ES-I3 (cell line): ENCODE measurements around the gene SNCB.
"Not testable (repeated sequence)": the region's sequence is repeated elsewhere in the genome, so short reads cannot be mapped to it uniquely, and the experiment has no call there.

ENCODE experiments used
- H3K36me3 ChIP-seq: 2 replicates; pipeline ENCODE4 v1.6.1; 2013; ENCODE audit warnings: mild to moderate bottlenecking, low read length, control low read depth, moderate library complexity; ENCODE audit not compliant: insufficient read depth
- H3K4me1 ChIP-seq: 2 replicates; pipeline ENCODE4 v1.6.1; 2013; ENCODE audit warnings: mild to moderate bottlenecking, control low read depth, low read length; ENCODE audit not compliant: insufficient read depth
- H3K9ac ChIP-seq: 2 replicates; pipeline ENCODE4 v1.6.1; 2013; ENCODE audit warnings: low read depth, mild to moderate bottlenecking, low read length, moderate library complexity
- H3K9me3 ChIP-seq: 2 replicates; pipeline ENCODE4 v1.6.1; 2013; ENCODE audit warnings: mild to moderate bottlenecking, low read length, moderate library complexity; ENCODE audit not compliant: control insufficient read depth, insufficient read depth

SNCB gene

GRCh38 chr5:176597417-176598389 is 32.6 kb downstream of the SNCB start:
- Histone ChIP-seq H3K36me3 (no peaks in the 10 kb centered on the region), H3K4me1 (no peaks in the 10 kb centered on the region), H3K9me3 (peaks cover 7% of the 10 kb centered on the region; the same call in 1 of the 2 replicates), H3K9ac (peak overlapping the region; percentile 41; the same call in 1 of the 2 replicates)

- no peaks in the 10 kb centered on the region for H3K36me3 ChIP-seq
- H3K9ac ChIP-seq: peak overlapping the region; percentile 41; the same call in 1 of the 2 replicates
- peaks cover 7% of the 10 kb centered on the region; the same call in 1 of the 2 replicates for H3K9me3 ChIP-seq
- no peaks in the 10 kb centered on the region for H3K4me1 ChIP-seq
These were observed 33.5 kb downstream of the SNCB start for GRCh38 chr5:176596689-176597416.

GRCh38 chr5:176596069-176596644 is 34.2 kb downstream of the SNCB start:
- Histone ChIP-seq H3K9me3 (peaks cover 7% of the 10 kb centered on the region; the same call in 1 of the 2 replicates), H3K4me1 (no peaks in the 10 kb centered on the region), H3K36me3 (no peaks in the 10 kb centered on the region), H3K9ac (no peak overlapping the region)

- Histone ChIP-seq H3K9me3 (peaks cover 7% of the 10 kb centered on the region; the same call in 1 of the 2 replicates), H3K36me3 (no peaks in the 10 kb centered on the region), H3K9ac (no peak overlapping the region), H3K4me1 (no peaks in the 10 kb centered on the region)
These were observed 34.9 kb downstream of the SNCB start for GRCh38 chr5:176595386-176595943.

GRCh38 chr5:176594554-176594953 is 35.8 kb downstream of the SNCB start:
- Histone ChIP-seq H3K4me1 (no peaks in the 10 kb centered on the region), H3K9ac (no peak overlapping the region), H3K9me3 (peaks cover 7% of the 10 kb centered on the region; the same call in 1 of the 2 replicates), H3K36me3 (no peaks in the 10 kb centered on the region)

GRCh38 chr5:176593273-176593869 is 37.0 kb downstream of the SNCB start:
- Histone ChIP-seq H3K4me1 (no peaks in the 10 kb centered on the region), H3K36me3 (no peaks in the 10 kb centered on the region), H3K9me3 (peaks cover 7% of the 10 kb centered on the region; the same call in 1 of the 2 replicates), H3K9ac (no peak overlapping the region)

GRCh38 chr5:176592573-176592972 is 37.8 kb downstream of the SNCB start:
- Histone ChIP-seq H3K9ac (no peak overlapping the region), H3K36me3 (no peaks in the 10 kb centered on the region), H3K9me3 (peaks cover 6% of the 10 kb centered on the region; the same call in 1 of the 2 replicates), H3K4me1 (no peaks in the 10 kb centered on the region)

GRCh38 chr5:176591667-176592066 is 38.7 kb downstream of the SNCB start:
- H3K9ac ChIP-seq, H3K36me3 ChIP-seq, H3K4me1 ChIP-seq: not testable (repeated sequence)

GRCh38 chr5:176590035-176590717 is 40.2 kb downstream of the SNCB start:
- Histone ChIP-seq H3K9ac (no peak overlapping the region), H3K9me3 (no peaks in the 10 kb centered on the region), H3K36me3 (no peaks in the 10 kb centered on the region), H3K4me1 (no peaks in the 10 kb centered on the region)

More at GRCh38 chr5:176591667-176592066, 38.7 kb downstream of the SNCB start:
- not testable (repeated sequence) for H3K9me3 ChIP-seq

- no peaks in the 10 kb centered on the region for H3K9me3 ChIP-seq
- no peak overlapping the region for H3K9ac ChIP-seq
- no peaks in the 10 kb centered on the region for H3K4me1 ChIP-seq
- H3K36me3 ChIP-seq: no peaks in the 10 kb centered on the region
These were observed 41.1 kb downstream of the SNCB start for GRCh38 chr5:176589039-176589769.

- Histone ChIP-seq H3K36me3 (no peaks in the 10 kb centered on the region), H3K4me1 (no peaks in the 10 kb centered on the region), H3K9ac (no peak overlapping the region), H3K9me3 (no peaks in the 10 kb centered on the region)
These were observed 42.0 kb downstream of the SNCB start for GRCh38 chr5:176588297-176588696.

- Histone ChIP-seq H3K9me3 (no peaks in the 10 kb centered on the region), H3K9ac (no peak overlapping the region), H3K36me3 (no peaks in the 10 kb centered on the region), H3K4me1 (no peaks in the 10 kb centered on the region)
These were observed 42.9 kb downstream of the SNCB start for GRCh38 chr5:176587398-176587797.

- Histone ChIP-seq H3K9ac (no peak overlapping the region), H3K36me3 (no peaks in the 10 kb centered on the region), H3K4me1 (no peaks in the 10 kb centered on the region), H3K9me3 (no peaks in the 10 kb centered on the region)
These were observed 47.3 kb downstream of the SNCB start for GRCh38 chr5:176583076-176583475.
